Hindlimb muscle (tissue), 1 donor: ENCODE measurements around the gene EFCAB5. TPM values are rescaled to one million over a fixed set of nuclear protein-coding genes. Genes with fewer than 3 reads are reported as not detected.

Experiments used
- polyA plus RNA-seq: library from polyadenylated mRNA; unstranded; fragments of 120-200 nt; gene quantifications from one replicate; pipeline ENCODE4 v1.2.1, GENCODE V29; 2013; ENCODE audit not compliant: insufficient read length

EFCAB5 gene
- polyA plus RNA-seq, 1 donor, result 1.1 TPM

Other genes starting within 250 kb of the EFCAB5 start
- 23.5 TPM for gene SSH2, start 11.4 kb upstream of the EFCAB5 start, polyA plus RNA-seq
- 25.8 TPM for gene NSRP1, start 175.2 kb downstream of the EFCAB5 start, polyA plus RNA-seq